Femur (tissue), 1 donor: ENCODE measurements around the gene CACNA2D4.
A peak's percentile ranks its signal among the peaks of the same experiment; 100 is the strongest.
"Not testable (repeated sequence)": the region's sequence is repeated elsewhere in the genome, so short reads cannot be mapped to it uniquely, and the experiment has no call there.

ENCODE experiments used
- DNase-seq: peaks from one replicate; pipeline ENCODE4 v3.0.0-alpha.2; 2017

CACNA2D4 gene

GRCh38 chr12:1918081-1918883 lies at the start of gene CACNA2D4:
Gene CACNA2D4 (minus strand): TSS chr12:1918652. CDS start chr12:1918473, 179 bp downstream.
- no peak for DNase-seq

GRCh38 chr12:1966561-1967226 lies 48.2 kb upstream of the CACNA2D4 start:
- DNase-seq: no peak

- DNase-seq: no peak
Observed at GRCh38 chr12:1965916-1966315, 47.5 kb upstream of the CACNA2D4 start.

GRCh38 chr12:1962051-1963020 lies 43.9 kb upstream of the CACNA2D4 start:
- no peak for DNase-seq

- no peak for DNase-seq
Observed at GRCh38 chr12:1956716-1957115, 38.3 kb upstream of the CACNA2D4 start.

GRCh38 chr12:1949771-1950470 lies 31.5 kb upstream of the CACNA2D4 start:
- no peak for DNase-seq

GRCh38 chr12:1948883-1949282 lies 30.4 kb upstream of the CACNA2D4 start:
- DNase-seq: no peak

GRCh38 chr12:1947081-1947480 lies 28.6 kb upstream of the CACNA2D4 start:
- DNase-seq: no peak

- DNase-seq: no peak
Observed at GRCh38 chr12:1946296-1946695, 27.8 kb upstream of the CACNA2D4 start.

- not testable (repeated sequence) for DNase-seq
Observed at GRCh38 chr12:1945502-1945901, 27.1 kb upstream of the CACNA2D4 start.

GRCh38 chr12:1939801-1940607 lies 21.6 kb upstream of the CACNA2D4 start:
- peak; percentile 92 for DNase-seq

- DNase-seq: no peak
Observed at GRCh38 chr12:1939331-1939730, 20.9 kb upstream of the CACNA2D4 start.

- no peak for DNase-seq
Observed at GRCh38 chr12:1937481-1938224, 19.2 kb upstream of the CACNA2D4 start.

- DNase-seq: peak; percentile 69
Observed at GRCh38 chr12:1936406-1937320, 18.2 kb upstream of the CACNA2D4 start.

- no peak for DNase-seq
Observed at GRCh38 chr12:1935700-1936378, 17.4 kb upstream of the CACNA2D4 start.

- no peak for DNase-seq
Observed at GRCh38 chr12:1935242-1935641, 16.8 kb upstream of the CACNA2D4 start.

- DNase-seq: no peak
Observed at GRCh38 chr12:1934831-1935230, 16.4 kb upstream of the CACNA2D4 start.

- DNase-seq: no peak
Observed at GRCh38 chr12:1934068-1934467, 15.6 kb upstream of the CACNA2D4 start.
